ENCODE data around the gene UGT1A4. TPM values are rescaled to one million over a fixed set of nuclear protein-coding genes. Genes with fewer than 3 reads are reported as not detected.

Gene UGT1A4
- total RNA-seq, 1 experiment from 2014 or later: not detected

DNA sequence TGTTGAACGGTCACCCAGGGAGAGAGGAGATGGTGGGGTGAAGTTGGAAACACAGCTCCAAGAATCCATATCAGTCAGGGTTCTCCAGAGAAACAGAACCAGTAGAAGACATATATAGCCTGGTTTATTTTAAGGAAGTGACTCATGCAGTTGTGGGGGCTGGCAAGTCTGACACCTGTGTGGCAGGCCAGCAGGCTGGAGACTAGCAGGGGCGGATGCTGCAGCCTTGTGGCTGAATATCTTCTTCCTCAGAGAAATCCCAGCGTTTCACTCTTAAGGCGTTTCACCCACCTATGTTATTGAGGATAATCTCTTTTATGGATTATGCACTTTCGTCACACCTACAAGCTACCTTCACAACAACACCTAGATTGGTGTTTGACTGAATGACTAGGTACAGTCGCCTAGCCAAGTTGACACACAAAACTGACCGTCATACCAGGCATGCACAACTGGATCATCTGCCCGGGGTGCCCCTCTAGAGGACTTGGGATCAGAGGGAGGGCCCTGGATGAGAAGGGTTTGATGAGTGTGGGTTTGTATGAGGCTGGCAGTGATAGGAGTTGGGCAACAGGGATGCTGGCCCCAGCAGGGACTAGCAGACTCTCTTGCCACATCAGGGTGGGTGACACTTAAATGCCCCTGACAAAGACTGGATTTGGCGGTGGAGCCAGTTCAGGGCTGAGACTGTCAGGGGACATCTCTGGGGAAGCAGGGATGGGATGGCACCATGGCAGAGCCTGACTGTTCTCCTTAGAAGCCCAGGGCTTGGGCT, 83.0 kb downstream of the UGT1A4 start:
- Histone ChIP-seq H3K56ac (ENCODE audit: insufficient read length, low read depth, low read length) (no peak overlapping the region), H4K8ac (replicated peaks; ENCODE audit: insufficient read length, low read depth, low read length) (no peak overlapping the region), H2BK12ac (ENCODE audit: insufficient read length, low read depth, low read length) (no peak overlapping the region), H2BK20ac (ENCODE audit: low read depth, low read length, poor library complexity, severe bottlenecking) (no peak overlapping the region), H3K4ac (ENCODE audit: low read depth, low read length) (no peak overlapping the region), H2BK120ac (ENCODE audit: low read depth, low read length, poor library complexity, severe bottlenecking) (no peak overlapping the region), H3K23ac (ENCODE audit: insufficient read length, low read depth, low read length) (no peak overlapping the region), H3K23me2 (ENCODE audit: insufficient read length, low read depth, low read length, poor library complexity, severe bottlenecking) (no peaks in the 10 kb centered on the region), H4K91ac (ENCODE audit: insufficient read length, low read depth, low read length) (no peak overlapping the region), H4K5ac (ENCODE audit: insufficient read length, low read depth, low read length) (no peak overlapping the region), H2BK5ac (ENCODE audit: insufficient read length, low read length) (no peak overlapping the region), H3K14ac (ENCODE audit: insufficient read depth, low read length) (no peak overlapping the region; the same call in 1 of the 2 replicates), H2BK15ac (ENCODE audit: low read depth, low read length) (no peak overlapping the region), H3K18ac (ENCODE audit: insufficient read length, low read depth, low read length) (no peak overlapping the region), H3T11ph (ENCODE audit: low read length) (no peak overlapping the region), H3K27me3 (ENCODE audit: insufficient read depth, low read length) (no peaks in the 10 kb centered on the region), H3K27ac (ENCODE audit: insufficient read length, low read depth, low read length) (no peak overlapping the region), H2AK5ac (ENCODE audit: insufficient read length, low read length) (no peak overlapping the region), H3K9ac (ENCODE audit: extremely low read depth, insufficient read length, low read length) (no peak overlapping the region), H4K20me1 (ENCODE audit: control insufficient read depth, insufficient read depth, insufficient read length) (no peaks in the 10 kb centered on the region), H3K9me3 (ENCODE audit: control insufficient read depth, low read depth, low read length) (no peaks in the 10 kb centered on the region), H3K79me2 (ENCODE audit: insufficient read depth, low read length) (no peaks in the 10 kb centered on the region), H3K4me1 (ENCODE audit: insufficient read depth, low read length) (no peaks in the 10 kb centered on the region), H2AFZ (ENCODE audit: low read length) (no peak overlapping the region), H3K4me2 (ENCODE audit: insufficient read depth, insufficient read length, low read length) (no peak overlapping the region), H3K79me1 (ENCODE audit: insufficient read depth, low read depth, low read length, poor library complexity, severe bottlenecking) (no peaks in the 10 kb centered on the region)
- Mint-ChIP-seq H3K27ac (no peak overlapping the region), H3K4me3 (no peak overlapping the region), H3K36me3 (ENCODE audit: insufficient read depth in 1 of 3, low read depth in 3 of 3) (peaks cover 0 to 5% (median 4%) of the 10 kb centered on the region in 3 experiments; a peak in 2 of 7 replicates), H3K27me3 (ENCODE audit: low read depth) (peaks cover 18% of the 10 kb centered on the region), H3K9me3 (peaks cover 14 to 21% of the 10 kb centered on the region in 2 experiments), H3K4me1 (peaks cover 2 to 4% of the 10 kb centered on the region in 2 experiments; a peak in 3 of 4 replicates)
- TF ChIP-seq, protein P1, sequence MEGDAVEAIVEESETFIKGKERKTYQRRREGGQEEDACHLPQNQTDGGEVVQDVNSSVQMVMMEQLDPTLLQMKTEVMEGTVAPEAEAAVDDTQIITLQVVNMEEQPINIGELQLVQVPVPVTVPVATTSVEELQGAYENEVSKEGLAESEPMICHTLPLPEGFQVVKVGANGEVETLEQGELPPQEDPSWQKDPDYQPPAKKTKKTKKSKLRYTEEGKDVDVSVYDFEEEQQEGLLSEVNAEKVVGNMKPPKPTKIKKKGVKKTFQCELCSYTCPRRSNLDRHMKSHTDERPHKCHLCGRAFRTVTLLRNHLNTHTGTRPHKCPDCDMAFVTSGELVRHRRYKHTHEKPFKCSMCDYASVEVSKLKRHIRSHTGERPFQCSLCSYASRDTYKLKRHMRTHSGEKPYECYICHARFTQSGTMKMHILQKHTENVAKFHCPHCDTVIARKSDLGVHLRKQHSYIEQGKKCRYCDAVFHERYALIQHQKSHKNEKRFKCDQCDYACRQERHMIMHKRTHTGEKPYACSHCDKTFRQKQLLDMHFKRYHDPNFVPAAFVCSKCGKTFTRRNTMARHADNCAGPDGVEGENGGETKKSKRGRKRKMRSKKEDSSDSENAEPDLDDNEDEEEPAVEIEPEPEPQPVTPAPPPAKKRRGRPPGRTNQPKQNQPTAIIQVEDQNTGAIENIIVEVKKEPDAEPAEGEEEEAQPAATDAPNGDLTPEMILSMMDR (conservative IDR thresholded peaks at IDR 0.05): no peak
- no peak for DNase-seq
- WGBS (ENCODE audit: extremely low coverage, insufficient read length, low lambda C conversion rate): no CpG with 5 or more reads among the region's 9 CpGs
